Measurements from ENCODE around the gene MRM2. TPM values are rescaled to one million over a fixed set of nuclear protein-coding genes. Genes with fewer than 3 reads are reported as not detected.

MRM2 gene
- polyA plus RNA-seq, 2 of the 4 experiments (the other 2 are of a cell fraction): 35.6 to 44.0 TPM

GRCh38 chr7:2290877-2291276 is 48.9 kb upstream of the MRM2 start:
- 97% methylated on average over 6 of the region's 6 CpGs for WGBS (ENCODE audit: missing lambda C conversion rate)
- FAIRE-seq (no peak), DNase-seq (ENCODE audit: low read depth in 1 of 2, low spot score in 1 of 2) (no peak), ATAC-seq (no peak)
- POLR2A ChIA-PET: no interaction called here
- TF ChIP-seq REST (IDR thresholded peaks at IDR 0.05) (no peak), RFX5 (IDR thresholded peaks at IDR 0.05) (no peak), MYC (IDR thresholded peaks at IDR 0.05; ENCODE audit: borderline replicate concordance, low read length) (no peak), RNF2 (IDR thresholded peaks at IDR 0.05; ENCODE audit: borderline replicate concordance, low read depth) (no peak), POLR2A (IDR thresholded peaks at IDR 0.05; ENCODE audit: low read length) (no peak)
- Histone ChIP-seq H3K4me1 (no peaks in the 10 kb centered on the region), H3K4me3 (no peak overlapping the region), H3K9me3 (no peaks in the 10 kb centered on the region), H3K27ac (no peak overlapping the region), H3K4me2 (no peak overlapping the region)
- CTCF ChIA-PET: interaction anchor here (1.2 kb wide), 1 partner anchor 29 kb away, joined by 3 read pairs; no protein-coding TSS in a partner anchor

- H3K4me3 ChIP-seq: no peak overlapping the region
- H3K27ac ChIP-seq: no peak overlapping the region
- no peak for ATAC-seq
- ChIA-PET POLR2A (no interaction called here), CTCF (no interaction called here)
- TF ChIP-seq MAX (IDR thresholded peaks at IDR 0.05) (no peak), HOXA7 (CRISPR knock-in tag; IDR thresholded peaks at IDR 0.05) (no peak), HOXB13 (CRISPR knock-in tag; IDR thresholded peaks at IDR 0.05; ENCODE audit: low read depth) (no peak), ZSCAN20 (CRISPR knock-in tag; IDR thresholded peaks at IDR 0.05) (no peak)
- H3K9me3 ChIP-seq: no peaks in the 10 kb centered on the region
- WGBS (ENCODE audit: missing lambda C conversion rate): 95% methylated on average over 13 of the region's 13 CpGs
- FAIRE-seq: no peak
- H3K4me1 ChIP-seq: no peaks in the 10 kb centered on the region
- DNase-seq (ENCODE audit: low read depth in 1 of 2, low spot score in 1 of 2): no peak
- no peak overlapping the region for H3K4me2 ChIP-seq
These were observed 47.6 kb upstream of the MRM2 start for GRCh38 chr7:2289621-2290020.

GRCh38 chr7:2289111-2289586 is 47.1 kb upstream of the MRM2 start:
- H3K4me2 ChIP-seq: no peak overlapping the region
- no peaks in the 10 kb centered on the region for H3K9me3 ChIP-seq
- FAIRE-seq (no peak), ATAC-seq (no peak), DNase-seq (ENCODE audit: low read depth in 1 of 2, low spot score in 1 of 2) (no peak)
- ChIA-PET CTCF (interaction anchor here (0.6 to 1.6 kb wide), 2 partner anchors 10 to 12 kb away, joined by 4 read pairs; no protein-coding TSS in a partner anchor), POLR2A (no interaction called here)
- H3K4me3 ChIP-seq: no peak overlapping the region
- no peaks in the 10 kb centered on the region for H3K4me1 ChIP-seq
- TF ChIP-seq CBX2 (IDR thresholded peaks at IDR 0.05; ENCODE audit: borderline replicate concordance, low read depth) (no peak), HDAC2 (IDR thresholded peaks at IDR 0.05) (no peak), POLR2AphosphoS2 (conservative IDR thresholded peaks at IDR 0.05; ENCODE audit: low read length) (no peak), CEBPB (IDR thresholded peaks at IDR 0.05) (no peak), KDM5A (IDR thresholded peaks at IDR 0.05) (no peak)
- no peak overlapping the region for H3K27ac ChIP-seq
- WGBS (ENCODE audit: missing lambda C conversion rate): 91% methylated on average over 20 of the region's 20 CpGs

- no peak overlapping the region for H3K4me3 ChIP-seq
- DNase-seq (ENCODE audit: low read depth in 1 of 2, low spot score in 1 of 2) (no peak), FAIRE-seq (no peak), ATAC-seq (peak in 1 of 2 experiments; percentile 47; a peak in 1 of 6 replicates)
- H3K27ac ChIP-seq: no peak overlapping the region
- WGBS (ENCODE audit: missing lambda C conversion rate): 91% methylated on average over 8 of the region's 8 CpGs
- no peaks in the 10 kb centered on the region for H3K9me3 ChIP-seq
- no peak overlapping the region for H3K4me2 ChIP-seq
- CTCF ChIA-PET: interaction anchor here (0.6 to 1.6 kb wide), 2 partner anchors 10 to 12 kb away, joined by 4 read pairs; no protein-coding TSS in a partner anchor
- POLR2A ChIA-PET: no interaction called here
- TF ChIP-seq ZSCAN20 (CRISPR knock-in tag; IDR thresholded peaks at IDR 0.05) (no peak), TP53 (CRISPR knock-in tag; IDR thresholded peaks at IDR 0.05) (no peak), EHF (CRISPR knock-in tag; IDR thresholded peaks at IDR 0.05) (no peak), JUN (IDR thresholded peaks at IDR 0.05) (no peak), JUNB (IDR thresholded peaks at IDR 0.05) (no peak), CHD4 (IDR thresholded peaks at IDR 0.05; ENCODE audit: borderline replicate concordance) (no peak), FOXS1 (CRISPR knock-in tag; IDR thresholded peaks at IDR 0.05) (no peak), FOSB (CRISPR knock-in tag; IDR thresholded peaks at IDR 0.05) (no peak), KDM5A (IDR thresholded peaks at IDR 0.05) (no peak), NPAS2 (CRISPR knock-in tag; IDR thresholded peaks at IDR 0.05; ENCODE audit: borderline replicate concordance) (no peak), ZFP36 (IDR thresholded peaks at IDR 0.05; ENCODE audit: borderline replicate concordance, partially characterized antibody) (no peak), ATOH8 (CRISPR knock-in tag; IDR thresholded peaks at IDR 0.05; ENCODE audit: low read depth) (no peak), BHLHE40 (IDR thresholded peaks at IDR 0.05; ENCODE audit: low read depth, low read length) (no peak), MYC (IDR thresholded peaks at IDR 0.05; ENCODE audit: borderline replicate concordance, low read length) (no peak), RAD21 (conservative IDR thresholded peaks at IDR 0.05 in 1 of 2, IDR thresholded peaks at IDR 0.05 in 1 of 2) (no peak)
- H3K4me1 ChIP-seq: no peaks in the 10 kb centered on the region
These were observed 46.5 kb upstream of the MRM2 start for GRCh38 chr7:2288503-2288902.

Measured in A549 (cell line).